Activated naive CD8-positive, alpha-beta T cell (primary cell): ENCODE measurements around the gene LMBR1L.
A peak's percentile ranks its signal among the peaks of the same experiment; 100 is the strongest.
"Not testable (repeated sequence)": the region's sequence is repeated elsewhere in the genome, so short reads cannot be mapped to it uniquely, and the experiment has no call there.

Experiments
- H3K27ac Mint-ChIP-seq: one replicate; pipeline ENCODE4 v1.8.0; 2021; ENCODE audit warnings: mixed read lengths
- H3K27me3 Mint-ChIP-seq: one replicate; pipeline ENCODE4 v1.8.0; 2021; ENCODE audit warnings: mixed read lengths
- H3K36me3 Mint-ChIP-seq: one replicate; pipeline ENCODE4 v1.8.0; 2021; ENCODE audit warnings: mixed read lengths
- H3K4me1 Mint-ChIP-seq: one replicate; pipeline ENCODE4 v1.8.0; 2021; ENCODE audit warnings: low read depth, mixed read lengths
- H3K4me3 Mint-ChIP-seq: one replicate; pipeline ENCODE4 v1.8.0; 2021; ENCODE audit warnings: mild to moderate bottlenecking, mixed read lengths
- H3K9me3 Mint-ChIP-seq: one replicate; pipeline ENCODE4 v1.8.0; 2021; ENCODE audit warnings: low read depth, mixed read lengths

LMBR1L gene

GRCh38 chr12:49130151-49131050, 19.8 kb upstream of the LMBR1L start:
- Mint-ChIP-seq H3K4me3 (peak overlapping the region; percentile 95), H3K36me3 (peaks cover 17% of the 10 kb centered on the region), H3K9me3 (no peaks in the 10 kb centered on the region), H3K4me1 (peaks cover 47% of the 10 kb centered on the region), H3K27me3 (no peaks in the 10 kb centered on the region), H3K27ac (peak overlapping the region; percentile 96)

GRCh38 chr12:49129332-49130150, 18.9 kb upstream of the LMBR1L start:
- peaks cover 47% of the 10 kb centered on the region for H3K4me1 Mint-ChIP-seq

GRCh38 chr12:49127971-49128370, 17.3 kb upstream of the LMBR1L start:
- H3K27me3 Mint-ChIP-seq, H3K9me3 Mint-ChIP-seq: not testable (repeated sequence)
- H3K36me3 Mint-ChIP-seq, result peaks cover 17% of the 10 kb centered on the region
- peak overlapping the region; percentile 51 for H3K4me3 Mint-ChIP-seq
- H3K4me1 Mint-ChIP-seq, result peaks cover 40% of the 10 kb centered on the region
- H3K27ac Mint-ChIP-seq, result peak overlapping the region; percentile 96

More at GRCh38 chr12:49129332-49130150, 18.9 kb upstream of the LMBR1L start:
- H3K27ac Mint-ChIP-seq, result peak overlapping the region; percentile 96
- H3K27me3 Mint-ChIP-seq, result no peaks in the 10 kb centered on the region
- peak overlapping the region; percentile 95 for H3K4me3 Mint-ChIP-seq
- peaks cover 17% of the 10 kb centered on the region for H3K36me3 Mint-ChIP-seq
- H3K9me3 Mint-ChIP-seq, result no peaks in the 10 kb centered on the region

- no peaks in the 10 kb centered on the region for H3K9me3 Mint-ChIP-seq
- H3K27me3 Mint-ChIP-seq, result no peaks in the 10 kb centered on the region
- H3K4me3 Mint-ChIP-seq, result peak overlapping the region; percentile 51
- peaks cover 32% of the 10 kb centered on the region for H3K4me1 Mint-ChIP-seq
- H3K36me3 Mint-ChIP-seq, result peaks cover 17% of the 10 kb centered on the region
- H3K27ac Mint-ChIP-seq, result peak overlapping the region; percentile 96
These were observed 16.5 kb upstream of the LMBR1L start for GRCh38 chr12:49126852-49127763.

- no peaks in the 10 kb centered on the region for H3K36me3 Mint-ChIP-seq
- no peaks in the 10 kb centered on the region for H3K27me3 Mint-ChIP-seq
- H3K4me3 Mint-ChIP-seq, result no peak overlapping the region
- H3K27ac Mint-ChIP-seq, result no peak overlapping the region
- H3K9me3 Mint-ChIP-seq, result no peaks in the 10 kb centered on the region
- H3K4me1 Mint-ChIP-seq, result no peaks in the 10 kb centered on the region
These were observed 10.5 kb upstream of the LMBR1L start for GRCh38 chr12:49121047-49121696.

- no peaks in the 10 kb centered on the region for H3K9me3 Mint-ChIP-seq
- peak overlapping the region; percentile 96 for H3K4me3 Mint-ChIP-seq
- peaks cover 36% of the 10 kb centered on the region for H3K4me1 Mint-ChIP-seq
- H3K36me3 Mint-ChIP-seq, result no peaks in the 10 kb centered on the region
- peak overlapping the region; percentile 94 for H3K27ac Mint-ChIP-seq
- H3K27me3 Mint-ChIP-seq, result no peaks in the 10 kb centered on the region
These were observed 559 bp upstream of the LMBR1L start for GRCh38 chr12:49111206-49111605.

GRCh38 chr12:49109641-49110463, 795 bp downstream of the LMBR1L start:
- Mint-ChIP-seq H3K36me3 (no peaks in the 10 kb centered on the region), H3K4me1 (peaks cover 36% of the 10 kb centered on the region)

GRCh38 chr12:49108958-49109404, 1.7 kb downstream of the LMBR1L start:
- Mint-ChIP-seq H3K4me1 (peaks cover 36% of the 10 kb centered on the region), H3K27me3 (no peaks in the 10 kb centered on the region), H3K36me3 (peaks cover 2% of the 10 kb centered on the region)

More at GRCh38 chr12:49109641-49110463, 795 bp downstream of the LMBR1L start:
- Mint-ChIP-seq H3K4me3 (peak overlapping the region; percentile 96), H3K27ac (peak overlapping the region; percentile 94), H3K27me3 (no peaks in the 10 kb centered on the region), H3K9me3 (no peaks in the 10 kb centered on the region)

GRCh38 chr12:49105504-49106084, 5.1 kb downstream of the LMBR1L start:
- no peak overlapping the region for H3K4me3 Mint-ChIP-seq
- H3K27me3 Mint-ChIP-seq, result no peaks in the 10 kb centered on the region
- H3K27ac Mint-ChIP-seq, result no peak overlapping the region
- H3K4me1 Mint-ChIP-seq, result peaks cover 28% of the 10 kb centered on the region
- H3K36me3 Mint-ChIP-seq, result peaks cover 2% of the 10 kb centered on the region
- no peaks in the 10 kb centered on the region for H3K9me3 Mint-ChIP-seq

More at GRCh38 chr12:49108958-49109404, 1.7 kb downstream of the LMBR1L start:
- peak overlapping the region; percentile 96 for H3K4me3 Mint-ChIP-seq
- no peaks in the 10 kb centered on the region for H3K9me3 Mint-ChIP-seq
- H3K27ac Mint-ChIP-seq, result peak overlapping the region; percentile 89

- Mint-ChIP-seq H3K36me3 (peaks cover 2% of the 10 kb centered on the region), H3K4me1 (peaks cover 24% of the 10 kb centered on the region), H3K27me3 (no peaks in the 10 kb centered on the region), H3K27ac (no peak overlapping the region), H3K4me3 (no peak overlapping the region), H3K9me3 (no peaks in the 10 kb centered on the region)
These were observed 5.8 kb downstream of the LMBR1L start for GRCh38 chr12:49104822-49105221.

GRCh38 chr12:49100380-49100779, 10.3 kb downstream of the LMBR1L start:
- Mint-ChIP-seq H3K27ac (no peak overlapping the region), H3K4me1 (peaks cover 1% of the 10 kb centered on the region), H3K9me3 (no peaks in the 10 kb centered on the region), H3K4me3 (no peak overlapping the region), H3K27me3 (no peaks in the 10 kb centered on the region), H3K36me3 (peaks cover 4% of the 10 kb centered on the region)

GRCh38 chr12:49098703-49099102, 11.9 kb downstream of the LMBR1L start:
- peaks cover 3% of the 10 kb centered on the region for H3K36me3 Mint-ChIP-seq
- no peak overlapping the region for H3K4me3 Mint-ChIP-seq
- peaks cover 13% of the 10 kb centered on the region for H3K4me1 Mint-ChIP-seq
- H3K27ac Mint-ChIP-seq, result no peak overlapping the region
- H3K27me3 Mint-ChIP-seq, result peaks cover 7% of the 10 kb centered on the region
- H3K9me3 Mint-ChIP-seq, result no peaks in the 10 kb centered on the region

- Mint-ChIP-seq H3K27me3 (peaks cover 11% of the 10 kb centered on the region), H3K4me3 (no peak overlapping the region), H3K27ac (no peak overlapping the region), H3K36me3 (peaks cover 3% of the 10 kb centered on the region), H3K9me3 (no peaks in the 10 kb centered on the region), H3K4me1 (peaks cover 19% of the 10 kb centered on the region)
These were observed 12.6 kb downstream of the LMBR1L start for GRCh38 chr12:49098035-49098451.
